K562 (cell line): ENCODE data around the gene GRB2. TPM values are rescaled to one million over a fixed set of nuclear protein-coding genes. Genes with fewer than 3 reads are reported as not detected.

ENCODE experiments used
- ATAC-seq: fragments of 200-7000 bp; cut with Tn5 transposase; 3 replicates; pipeline ENCODE4 v1.9.1; 2020; ENCODE audit warnings: moderate library complexity
- BruUV-seq: library from RNA; stranded (reverse); fragments of 400-500 nt; replicated peaks from 2 replicates; lab custom pipeline; 2021; lab: Mats Ljungman, UMichigan
- CTCF ChIA-PET: fragments of 300-600 bp; formaldehyde crosslinking; extraction: SDS; loops from one replicate; lab custom pipeline; 2021; ENCODE audit warnings: low intra/inter-chr PET ratio; lab: Yijun Ruan, JAX
- POLR2A ChIA-PET: fragments of 300-600, 350-650 bp; sonication (Branson Sonifier 250); formaldehyde crosslinking; extraction: SDS; loops from one replicate; lab custom pipeline; 2021; ENCODE audit warnings: antibody characterized with exemption, inconsistent platforms; lab: Yijun Ruan, JAX
- DNase-seq, 4 experiments: peaks; one replicate each; pipeline versions ENCODE4 v3.0.0 to v3.0.0-alpha.2; 2011 to 2018; ENCODE audit warnings: low spot score in 3 of 4, mixed read lengths in 3 of 4; ENCODE audit errors: extremely low read depth in 1 of 4
- FAIRE-seq: peaks from 2 replicates; lab custom pipeline; 2011; peaks lifted over from hg19 to GRCh38; lab: Jason Lieb, UNC
- H2AFZ ChIP-seq: 2 replicates; pipeline ENCODE4 v1.6.0; 2011; ENCODE audit warnings: low read depth, low read length, control low read depth, inconsistent platforms
- H3K27ac ChIP-seq: fragments of 200-600 bp; 3 replicates; pipeline ENCODE4 v1.8.0; 2011; ENCODE audit warnings: low read depth, mild to moderate bottlenecking, control low read depth, inconsistent platforms, low read length, moderate library complexity, mixed read lengths; ENCODE audit errors: extremely low read depth
- H3K27me3 ChIP-seq, 2 experiments: fragments of 300-600 bp in 1 of 2; 2 replicates in 1 of 2; 3 replicates in 1 of 2; pipeline versions ENCODE4 v1.6.0 to v1.8.0; 2011; ENCODE audit warnings: inconsistent platforms in 2 of 2, low read length in 2 of 2, mild to moderate bottlenecking in 1 of 2, mixed read lengths in 1 of 2, moderate library complexity in 1 of 2; ENCODE audit not compliant: control insufficient read depth in 2 of 2, insufficient read depth in 2 of 2
- H3K36me3 ChIP-seq: fragments of 300-600 bp; 3 replicates; pipeline ENCODE4 v1.8.0; 2011; ENCODE audit warnings: mild to moderate bottlenecking, low read length, inconsistent platforms; ENCODE audit not compliant: control insufficient read depth, insufficient read depth
- H3K4me1 ChIP-seq, 2 experiments: fragments of 200-600 bp in 1 of 2; replicated peaks in 1 of 2; 2 replicates in 1 of 2; 3 replicates in 1 of 2; pipeline versions ENCODE4 v1.5.1 to v1.8.0; 2011; ENCODE audit warnings: inconsistent platforms in 2 of 2, low read length in 2 of 2, mild to moderate bottlenecking in 1 of 2, mixed read lengths in 1 of 2, moderate library complexity in 1 of 2; ENCODE audit not compliant: control insufficient read depth in 2 of 2, insufficient read depth in 2 of 2
- H3K4me2 ChIP-seq: 2 replicates; pipeline ENCODE4 v1.6.1; 2011; ENCODE audit warnings: low read length, control low read depth, inconsistent platforms, mixed read lengths; ENCODE audit not compliant: insufficient read depth
- H3K4me3 ChIP-seq: fragments of 200-600 bp; sonication (generic), shearing (Covaris generic); 2 replicates; pipeline ENCODE4 v1.5.1; 2016; ENCODE audit warnings: control low read depth, inconsistent platforms
- H3K79me2 ChIP-seq: fragments of 200-600 bp; 3 replicates; pipeline ENCODE4 v1.8.0; 2011; ENCODE audit warnings: low read length, inconsistent platforms; ENCODE audit not compliant: control insufficient read depth, insufficient read depth
- H3K9ac ChIP-seq, 2 experiments: 2 replicates each; pipeline versions ENCODE4 v1.6.0 to v1.6.1; 2011; ENCODE audit warnings: low read depth in 2 of 2, low read length in 2 of 2, control low read depth in 1 of 2, inconsistent platforms in 1 of 2, mild to moderate bottlenecking in 1 of 2, mixed read lengths in 1 of 2; ENCODE audit not compliant: insufficient read depth in 1 of 2
- H3K9me1 ChIP-seq: one replicate; pipeline ENCODE4 v1.6.0; 2011; ENCODE audit warnings: inconsistent platforms, mild to moderate bottlenecking, low read length, moderate library complexity; ENCODE audit not compliant: control insufficient read depth, insufficient read depth
- H3K9me3 ChIP-seq: replicated peaks from 2 replicates; pipeline ENCODE4 v1.5.1; 2011; ENCODE audit warnings: low read depth, low read length, inconsistent platforms; ENCODE audit not compliant: control insufficient read depth, insufficient read depth
- H4K20me1 ChIP-seq: replicated peaks from 2 replicates; pipeline ENCODE4 v1.6.1; 2011; ENCODE audit warnings: low read length, inconsistent platforms, mixed read lengths; ENCODE audit not compliant: control insufficient read depth, insufficient read depth
- DMBX1 ChIP-seq: fragments of 250-450 bp; sonication (Bioruptor Pico); IDR thresholded peaks from 2 replicates; pipeline ENCODE4 v1.8.0; 2022; ENCODE audit warnings: inconsistent platforms, mild to moderate bottlenecking, moderate library complexity, borderline replicate concordance
- E2F3 ChIP-seq: fragments of 250-450 bp; sonication (Bioruptor Pico); IDR thresholded peaks from 2 replicates; pipeline ENCODE4 v1.4.0; 2020; ENCODE audit warnings: mild to moderate bottlenecking
- IRF9 ChIP-seq: fragments of 450-650 bp; IDR thresholded peaks from 2 replicates; pipeline ENCODE4 v1.6.1; 2016; ENCODE audit warnings: missing biosample characterization, missing genetic modification characterization
- NFIC ChIP-seq: fragments of 450-650 bp; IDR thresholded peaks from 2 replicates; pipeline ENCODE4 v1.6.1; 2017; ENCODE audit warnings: mild to moderate bottlenecking, inconsistent platforms
- NRF1 ChIP-seq, 2 experiments: fragments of 450-650 bp; IDR thresholded peaks in 1 of 2; conservative IDR thresholded peaks in 1 of 2; 2 replicates each; pipeline ENCODE4 v1.6.1; 2014; ENCODE audit warnings: mild to moderate bottlenecking in 2 of 2
- PHB ChIP-seq: fragments of 250-450 bp; sonication (Bioruptor Pico); IDR thresholded peaks from 2 replicates; pipeline ENCODE4 v1.5.0; 2021
- POLR2G ChIP-seq: fragments of 200-400 bp; formaldehyde crosslinking; IDR thresholded peaks from 2 replicates; pipeline ENCODE4 v1.6.1; 2017; ENCODE audit warnings: low read depth, mild to moderate bottlenecking, antibody characterized with exemption, low read length, moderate library complexity
- RBM34 ChIP-seq: fragments of 200-400 bp; formaldehyde crosslinking; IDR thresholded peaks from 2 replicates; pipeline ENCODE4 v1.6.1; 2018; ENCODE audit warnings: low read length, borderline replicate concordance; ENCODE audit not compliant: insufficient read depth
- TRIM24 ChIP-seq, 2 experiments: fragments of 450-650 bp; IDR thresholded peaks; 2 replicates each; pipeline ENCODE4 v1.6.1; 2016
- WGBS: fragments of 100-300 bp; shearing (Covaris generic); methylation state at CpG from one replicate; pipeline ENCODE4 v1.1.6; 2016; ENCODE audit warnings: low coverage, mixed read lengths; ENCODE audit not compliant: insufficient coverage; ENCODE audit errors: missing lambda C conversion rate; 5-methylcytosine and 5-hydroxymethylcytosine counted together
- in situ Hi-C: fragments of 300-500 bp; cut with MboI; formaldehyde crosslinking; loops from 4 replicates; pipeline ENCODE4 v1.15.0; 2018; ENCODE audit warnings: inconsistent platforms, mixed read lengths
- intact Hi-C: fragments of 100-400 bp; cut with micrococcal nuclease; formaldehyde crosslinking; loops from 2 replicates; pipeline ENCODE4 v1.14.2; 2022
- polyA plus RNA-seq, 8 experiments: library from polyadenylated mRNA; depleted of rRNA in 4 of 8; stranded (reverse) in 5 of 8; unstranded in 3 of 8; fragments of >200 nt; fragmentation: Nextera tagmentation in 2 of 8; fragmentation: Illumina TruSeq in 1 of 8; extraction: Ambion mirVana in 2 of 8; extraction: Trizol in 1 of 8; gene quantifications; 2 replicates each; pipeline versions ENCODE4 v1.2.1 to v1.2.3, GENCODE V29; 2011 to 2014; ENCODE audit warnings: inconsistent platforms in 1 of 8, missing spikeins in 1 of 8
- total RNA-seq, 7 experiments: library from RNA; depleted of rRNA in 6 of 7; stranded (reverse); fragments of >200 nt in 6 of 7; fragmentation: Illumina TruSeq in 2 of 7; extraction: Trizol in 2 of 7; gene quantifications; 2 replicates each; pipeline versions ENCODE4 v1.2.1 to v1.2.3, GENCODE V29; 2011 to 2021; ENCODE audit warnings: low replicate concordance in 1 of 7
- TF ChIP-seq, protein P1 (sequence below), 2 experiments: fragments of 450-650 bp in 1 of 2; sonication (generic) in 1 of 2; formaldehyde crosslinking in 1 of 2; IDR thresholded peaks; 2 replicates each; pipeline versions ENCODE4 v1.7.1 to v1.9.0; 2016 to 2022; ENCODE audit warnings: inconsistent platforms in 1 of 2, mild to moderate bottlenecking in 1 of 2, missing genetic modification reagents in 1 of 2

Gene GRB2
- total and polyA plus RNA-seq, 9 of the 15 experiments (the other 6 are each of a cell fraction or from before 2014, with no cell fraction given) = 57.2 to 136 (median 84.8) TPM

GRCh38 chr17:75270966-75271232, 134.6 kb downstream of the GRB2 start, which contains the start of gene MIF4GD:
Gene MIF4GD (minus strand): TSS chr17:75271231. CDS start chr17:75270195, 1,036 bp downstream.
- H3K36me3 ChIP-seq = peaks cover 49% of the 10 kb centered on the region; the same call in 2 of the 3 replicates
- 0% methylated on average over 16 of the region's 39 CpGs for WGBS
- no peaks in the 10 kb centered on the region for H3K27me3 ChIP-seq
- peak within 1 kb of the TSS; percentile 97 for H2AFZ ChIP-seq
- peaks cover 30 to 59% of the 10 kb centered on the region in 2 experiments; a peak in 4 of 5 replicates for H3K4me1 ChIP-seq
- in situ Hi-C loops (no loop called here), intact Hi-C loops (loop anchor here (2.0 kb wide), 1 partner anchor 18 kb away; the partner anchor contains the start of gene SLC25A19)
- H3K4me3 ChIP-seq = peak within 1 kb of the TSS; percentile 97
- ChIA-PET POLR2A (interaction anchor here (0.6 to 6.8 kb wide), 20 partner anchors 9 to 362 kb away, joined by 3 to 43 read pairs (median 6); partner anchors contain the start of genes GGA3, GRB2, MRPS7 and NUP85), CTCF (interaction anchor here (0.7 to 2.5 kb wide), 5 partner anchors 30 to 216 kb away, joined by 3 to 13 read pairs (median 3); no protein-coding TSS in a partner anchor)
- no peak for DNase-seq
- FAIRE-seq = no peak
- no peaks in the 10 kb centered on the region for H4K20me1 ChIP-seq
- H3K79me2 ChIP-seq = peaks cover 35% of the 10 kb centered on the region
- H3K9me1 ChIP-seq = no peaks in the 10 kb centered on the region
- no TSS peak for BruUV-seq
- peak within 1 kb of the TSS; percentile 95 for H3K9ac ChIP-seq
- peak within 1 kb of the TSS; percentile 96 for H3K27ac ChIP-seq
- H3K4me2 ChIP-seq = peak within 1 kb of the TSS; percentile 89
- H3K9me3 ChIP-seq = no peaks in the 10 kb centered on the region
- ATAC-seq = no peak
- TF ChIP-seq E2F3 (CRISPR knock-in tag) (0 out of 2 replicates have a peak, but pooled peaks have one; percentile 29), NRF1 (conservative IDR thresholded peaks at IDR 0.05 in 1 of 2, IDR thresholded peaks at IDR 0.05 in 1 of 2) (peak in 1 of 2 experiments; percentile 58; a peak in 3 of 4 replicates), RBM34 (no peak), IRF9 (tag) (no peak), POLR2G (peak; percentile 68), PHB (CRISPR knock-in tag) (no peak), DMBX1 (CRISPR knock-in tag) (peak; percentile 76; the same call in 1 of the 2 replicates), NFIC (no peak), TRIM24 (IDR thresholded peaks at IDR 0.05) (no peak)
- TF ChIP-seq, protein P1, sequence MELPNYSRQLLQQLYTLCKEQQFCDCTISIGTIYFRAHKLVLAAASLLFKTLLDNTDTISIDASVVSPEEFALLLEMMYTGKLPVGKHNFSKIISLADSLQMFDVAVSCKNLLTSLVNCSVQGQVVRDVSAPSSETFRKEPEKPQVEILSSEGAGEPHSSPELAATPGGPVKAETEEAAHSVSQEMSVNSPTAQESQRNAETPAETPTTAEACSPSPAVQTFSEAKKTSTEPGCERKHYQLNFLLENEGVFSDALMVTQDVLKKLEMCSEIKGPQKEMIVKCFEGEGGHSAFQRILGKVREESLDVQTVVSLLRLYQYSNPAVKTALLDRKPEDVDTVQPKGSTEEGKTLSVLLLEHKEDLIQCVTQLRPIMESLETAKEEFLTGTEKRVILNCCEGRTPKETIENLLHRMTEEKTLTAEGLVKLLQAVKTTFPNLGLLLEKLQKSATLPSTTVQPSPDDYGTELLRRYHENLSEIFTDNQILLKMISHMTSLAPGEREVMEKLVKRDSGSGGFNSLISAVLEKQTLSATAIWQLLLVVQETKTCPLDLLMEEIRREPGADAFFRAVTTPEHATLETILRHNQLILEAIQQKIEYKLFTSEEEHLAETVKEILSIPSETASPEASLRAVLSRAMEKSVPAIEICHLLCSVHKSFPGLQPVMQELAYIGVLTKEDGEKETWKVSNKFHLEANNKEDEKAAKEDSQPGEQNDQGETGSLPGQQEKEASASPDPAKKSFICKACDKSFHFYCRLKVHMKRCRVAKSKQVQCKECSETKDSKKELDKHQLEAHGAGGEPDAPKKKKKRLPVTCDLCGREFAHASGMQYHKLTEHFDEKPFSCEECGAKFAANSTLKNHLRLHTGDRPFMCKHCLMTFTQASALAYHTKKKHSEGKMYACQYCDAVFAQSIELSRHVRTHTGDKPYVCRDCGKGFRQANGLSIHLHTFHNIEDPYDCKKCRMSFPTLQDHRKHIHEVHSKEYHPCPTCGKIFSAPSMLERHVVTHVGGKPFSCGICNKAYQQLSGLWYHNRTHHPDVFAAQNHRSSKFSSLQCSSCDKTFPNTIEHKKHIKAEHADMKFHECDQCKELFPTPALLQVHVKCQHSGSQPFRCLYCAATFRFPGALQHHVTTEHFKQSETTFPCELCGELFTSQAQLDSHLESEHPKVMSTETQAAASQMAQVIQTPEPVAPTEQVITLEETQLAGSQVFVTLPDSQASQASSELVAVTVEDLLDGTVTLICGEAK (IDR thresholded peaks at IDR 0.05) = no peak
- TF ChIP-seq, protein P1 (CRISPR knock-in tag; IDR thresholded peaks at IDR 0.05) = 0 out of 2 replicates have a peak, but pooled peaks have one; percentile 5
